ENCODE measurements around the gene TFPT. TPM values are rescaled to one million over a fixed set of nuclear protein-coding genes. Genes with fewer than 3 reads are reported as not detected.

The TFPT gene
- total and polyA plus RNA-seq, 2 of the 13 experiments (the other 11 are each of a cell fraction or from before 2014, with no cell fraction given): 8.4 to 10.7 TPM

DNA sequence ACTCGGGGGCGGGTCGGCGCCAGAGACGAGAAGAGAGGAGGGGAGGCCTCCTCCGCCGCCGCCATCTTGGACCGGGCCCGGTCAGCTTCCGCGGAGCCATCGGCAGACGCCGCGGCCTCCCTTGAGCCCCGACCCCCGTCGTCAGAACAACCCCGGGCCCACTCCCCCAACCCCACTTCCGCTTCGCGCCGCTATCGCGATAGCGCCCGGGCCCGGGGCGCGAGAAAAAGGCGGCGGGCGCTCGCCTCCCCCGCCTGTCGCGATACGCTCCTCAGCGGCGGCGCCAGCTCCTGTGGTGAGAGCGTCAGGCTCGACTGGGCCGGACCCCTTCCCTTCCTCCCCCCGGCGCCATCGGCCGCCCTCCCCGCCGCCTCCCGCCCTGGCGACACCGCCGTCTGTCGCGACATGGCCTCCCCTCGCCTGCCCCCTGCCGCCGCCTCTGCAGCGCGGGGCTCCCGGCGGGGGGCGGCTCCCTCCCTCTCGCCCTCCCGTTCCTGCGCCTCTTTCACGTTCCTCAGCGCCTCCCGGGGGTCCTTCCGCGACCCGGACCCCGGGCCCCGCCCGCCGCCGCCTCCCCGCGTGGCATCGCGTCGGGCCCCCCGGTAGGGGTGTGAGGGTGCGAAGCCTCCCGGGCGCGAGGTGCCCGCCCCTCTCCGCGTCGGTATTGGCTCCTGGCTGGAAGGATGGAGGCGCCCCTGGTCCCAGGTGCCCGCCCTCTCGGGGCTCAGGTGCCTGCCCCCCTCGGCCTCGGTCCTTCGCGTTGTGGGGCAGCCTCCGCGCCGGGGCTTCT is 22.4 kb upstream of the TFPT start, which contains the start of gene CNOT3 (continued):
- no peak for TF ChIP-seq JARID2 (CRISPR knock-in tag; IDR thresholded peaks at IDR 0.05; ENCODE audit: insufficient replicate concordance)
- no peak for TF ChIP-seq ZNF781 (CRISPR knock-in tag; IDR thresholded peaks at IDR 0.05; ENCODE audit: borderline replicate concordance, not compliant biosample characterization)
- TF ChIP-seq HNRNPUL1 (IDR thresholded peaks at IDR 0.05; ENCODE audit: low read depth, low read length): no peak
- no peak for TF ChIP-seq ZNF207 (IDR thresholded peaks at IDR 0.05; ENCODE audit: borderline replicate concordance)
- TF ChIP-seq, protein P1, sequence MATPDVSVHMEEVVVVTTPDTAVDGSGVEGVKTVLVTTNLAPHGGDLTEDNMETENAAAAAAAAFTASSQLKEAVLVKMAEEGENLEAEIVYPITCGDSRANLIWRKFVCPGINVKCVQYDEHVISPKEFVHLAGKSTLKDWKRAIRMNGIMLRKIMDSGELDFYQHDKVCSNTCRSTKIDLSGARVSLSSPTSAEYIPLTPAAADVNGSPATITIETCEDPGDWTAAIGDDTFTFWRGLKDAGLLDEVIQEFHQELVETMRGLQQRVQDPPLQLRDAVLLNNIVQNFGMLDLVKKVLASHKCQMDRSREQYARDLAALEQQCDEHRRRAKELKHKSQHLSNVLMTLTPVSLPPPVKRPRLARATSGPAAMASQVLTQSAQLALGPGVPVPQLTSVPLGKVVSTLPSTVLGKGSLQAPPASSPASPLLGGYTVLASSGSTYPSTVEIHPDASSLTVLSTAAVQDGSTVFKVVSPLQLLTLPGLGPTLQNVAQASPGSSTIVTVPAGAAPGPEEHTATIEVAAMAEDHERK (CRISPR knock-in tag; IDR thresholded peaks at IDR 0.05; ENCODE audit: low read depth): no peak
- TF ChIP-seq ZNF383 (CRISPR knock-in tag; IDR thresholded peaks at IDR 0.05; ENCODE audit: borderline replicate concordance): no peak
- no peak for TF ChIP-seq ZNF441 (CRISPR knock-in tag; IDR thresholded peaks at IDR 0.05; ENCODE audit: borderline replicate concordance)
- TF ChIP-seq, protein P2, sequence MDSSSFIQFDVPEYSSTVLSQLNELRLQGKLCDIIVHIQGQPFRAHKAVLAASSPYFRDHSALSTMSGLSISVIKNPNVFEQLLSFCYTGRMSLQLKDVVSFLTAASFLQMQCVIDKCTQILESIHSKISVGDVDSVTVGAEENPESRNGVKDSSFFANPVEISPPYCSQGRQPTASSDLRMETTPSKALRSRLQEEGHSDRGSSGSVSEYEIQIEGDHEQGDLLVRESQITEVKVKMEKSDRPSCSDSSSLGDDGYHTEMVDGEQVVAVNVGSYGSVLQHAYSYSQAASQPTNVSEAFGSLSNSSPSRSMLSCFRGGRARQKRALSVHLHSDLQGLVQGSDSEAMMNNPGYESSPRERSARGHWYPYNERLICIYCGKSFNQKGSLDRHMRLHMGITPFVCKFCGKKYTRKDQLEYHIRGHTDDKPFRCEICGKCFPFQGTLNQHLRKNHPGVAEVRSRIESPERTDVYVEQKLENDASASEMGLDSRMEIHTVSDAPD (CRISPR knock-in tag; IDR thresholded peaks at IDR 0.05): no peak
- TF ChIP-seq, protein P3, sequence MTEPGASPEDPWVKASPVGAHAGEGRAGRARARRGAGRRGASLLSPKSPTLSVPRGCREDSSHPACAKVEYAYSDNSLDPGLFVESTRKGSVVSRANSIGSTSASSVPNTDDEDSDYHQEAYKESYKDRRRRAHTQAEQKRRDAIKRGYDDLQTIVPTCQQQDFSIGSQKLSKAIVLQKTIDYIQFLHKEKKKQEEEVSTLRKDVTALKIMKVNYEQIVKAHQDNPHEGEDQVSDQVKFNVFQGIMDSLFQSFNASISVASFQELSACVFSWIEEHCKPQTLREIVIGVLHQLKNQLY (CRISPR knock-in tag; IDR thresholded peaks at IDR 0.05): no peak
- peak; percentile 60 for TF ChIP-seq AGO2 (optimal IDR thresholded peaks at IDR 0.05; ENCODE audit: low read depth, low read length)
- no peak for TF ChIP-seq ZNF337 (CRISPR knock-in tag; IDR thresholded peaks at IDR 0.05; ENCODE audit: borderline replicate concordance, low read depth)
- TF ChIP-seq PAWR (CRISPR knock-in tag; IDR thresholded peaks at IDR 0.05; ENCODE audit: borderline replicate concordance): no peak
- TF ChIP-seq ZNF20 (CRISPR knock-in tag; IDR thresholded peaks at IDR 0.05): no peak
- TF ChIP-seq ATM (IDR thresholded peaks at IDR 0.05; ENCODE audit: borderline replicate concordance): no peak
- TF ChIP-seq ZNF563 (CRISPR knock-in tag; IDR thresholded peaks at IDR 0.05): peak; percentile 72; the same call in 1 of the 2 replicates
- peak; percentile 7; the same call in 1 of the 2 replicates for TF ChIP-seq MYC (CRISPR knock-in tag; IDR thresholded peaks at IDR 0.05; ENCODE audit: borderline replicate concordance)
- no peak for TF ChIP-seq ZBTB3 (CRISPR knock-in tag; IDR thresholded peaks at IDR 0.05; ENCODE audit: borderline replicate concordance, low read depth)
- TF ChIP-seq ZNF605 (CRISPR knock-in tag; IDR thresholded peaks at IDR 0.05): 0 out of 2 replicates have a peak, but pooled peaks have one; percentile 30
- no peak for TF ChIP-seq ZSCAN30 (CRISPR knock-in tag; IDR thresholded peaks at IDR 0.05)
- TF ChIP-seq TBP (CRISPR knock-in tag; IDR thresholded peaks at IDR 0.05): no peak
- TF ChIP-seq ZFP36L1 (CRISPR knock-in tag; IDR thresholded peaks at IDR 0.05): no peak
- TF ChIP-seq HDAC1 (CRISPR knock-in tag; IDR thresholded peaks at IDR 0.05): no peak
- TF ChIP-seq ZNF577 (CRISPR knock-in tag; IDR thresholded peaks at IDR 0.05; ENCODE audit: borderline replicate concordance, low read depth): no peak
- no peak; the same call in 1 of the 2 replicates for TF ChIP-seq THAP11 (CRISPR knock-in tag; IDR thresholded peaks at IDR 0.05)
- TF ChIP-seq ZNF557 (CRISPR knock-in tag; IDR thresholded peaks at IDR 0.05): no peak
